NK-92 treated with Interleukin-12 subunit alpha and Interleukin-12 subunit beta, amount 100 ng/mL, for 24 hours (cell line): Measurements from ENCODE around the gene KCNC3.

Source experiments
- DNase-seq: peaks from one replicate; lab custom pipeline; 2025; lab: John Stamatoyannopoulos, UW

KCNC3 gene

GRCh38 chr19:50310759-50311465 is 18.3 kb downstream of the KCNC3 start:
- no peak for DNase-seq

DNA sequence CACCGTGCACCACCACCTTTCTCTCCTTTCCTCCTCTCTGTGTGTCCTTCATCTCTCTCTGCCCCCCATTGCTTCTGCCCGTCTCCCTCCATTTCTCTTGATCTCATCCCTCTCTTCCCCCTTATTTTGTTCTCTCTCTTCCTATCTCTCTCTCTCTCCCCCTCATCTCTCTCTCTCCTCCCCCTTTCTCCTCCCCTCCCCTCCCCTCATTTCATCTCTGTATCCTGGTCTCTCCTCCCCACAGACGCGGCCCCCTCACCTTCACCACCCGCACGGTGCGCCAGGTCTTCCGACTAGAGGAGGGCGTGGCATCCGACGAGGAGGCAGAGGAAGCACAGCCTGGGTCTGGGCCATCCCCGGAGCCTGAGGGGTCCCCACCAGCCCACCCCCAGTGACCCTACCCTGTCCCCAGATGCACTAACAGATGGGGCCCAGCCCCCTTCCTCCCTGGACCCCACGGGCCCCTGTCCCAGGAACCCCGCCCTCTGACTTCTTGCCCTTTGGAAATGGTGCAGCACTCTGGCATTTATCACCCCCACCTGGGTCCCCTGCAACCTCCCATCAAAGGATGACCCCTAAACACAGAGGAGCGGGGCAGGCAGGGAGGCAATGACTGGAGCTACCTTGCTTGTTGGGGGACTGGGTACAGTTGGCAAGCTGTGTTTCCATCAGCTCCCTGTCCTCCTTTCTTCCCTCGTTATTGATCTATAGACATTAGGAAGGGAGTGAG is 19.6 kb downstream of the KCNC3 start:
- no peak for DNase-seq

GRCh38 chr19:50308991-50309390 is 20.2 kb downstream of the KCNC3 start:
- no peak for DNase-seq

GRCh38 chr19:50303558-50303957 is 25.6 kb downstream of the KCNC3 start:
- no peak for DNase-seq

DNA sequence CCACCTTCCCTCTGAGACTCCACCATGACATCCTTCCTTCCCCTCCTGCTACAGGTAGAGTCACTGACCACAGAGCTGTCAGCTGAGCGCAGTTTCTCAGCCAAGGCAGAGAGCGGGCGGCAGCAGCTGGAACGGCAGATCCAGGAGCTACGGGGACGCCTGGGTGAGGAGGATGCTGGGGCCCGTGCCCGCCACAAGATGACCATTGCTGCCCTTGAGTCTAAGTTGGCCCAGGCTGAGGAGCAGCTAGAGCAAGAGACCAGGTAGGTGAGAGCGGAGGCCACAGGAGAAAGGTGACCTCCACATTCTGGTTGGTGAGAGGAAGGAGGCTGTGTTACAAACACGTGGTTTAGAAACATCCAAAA is 27.6 kb downstream of the KCNC3 start:
- DNase-seq = no peak

GRCh38 chr19:50300814-50301606 is 28.2 kb downstream of the KCNC3 start:
- DNase-seq = peak; percentile 27

DNA sequence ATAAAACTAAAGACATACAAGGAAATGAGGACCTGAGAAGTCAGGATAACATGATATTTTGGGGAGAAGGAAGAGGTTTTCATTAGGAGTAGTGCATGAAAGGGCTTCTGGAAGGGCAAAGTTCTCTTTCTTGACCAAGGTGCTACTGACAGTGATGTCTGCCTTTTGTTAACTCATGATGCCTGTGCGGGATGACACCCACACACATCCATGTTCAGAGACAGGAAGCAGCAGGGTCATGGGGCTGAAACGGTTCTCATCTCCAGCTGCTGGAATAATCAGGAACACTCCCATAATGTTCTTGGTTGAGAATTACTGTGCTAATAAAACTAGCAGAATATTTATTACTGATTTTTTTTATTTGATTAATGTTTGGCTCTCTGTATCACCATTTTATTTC is 29.1 kb downstream of the KCNC3 start:
- DNase-seq = no peak

GRCh38 chr19:50293263-50294004 is 35.7 kb downstream of the KCNC3 start:
- DNase-seq = no peak

DNA sequence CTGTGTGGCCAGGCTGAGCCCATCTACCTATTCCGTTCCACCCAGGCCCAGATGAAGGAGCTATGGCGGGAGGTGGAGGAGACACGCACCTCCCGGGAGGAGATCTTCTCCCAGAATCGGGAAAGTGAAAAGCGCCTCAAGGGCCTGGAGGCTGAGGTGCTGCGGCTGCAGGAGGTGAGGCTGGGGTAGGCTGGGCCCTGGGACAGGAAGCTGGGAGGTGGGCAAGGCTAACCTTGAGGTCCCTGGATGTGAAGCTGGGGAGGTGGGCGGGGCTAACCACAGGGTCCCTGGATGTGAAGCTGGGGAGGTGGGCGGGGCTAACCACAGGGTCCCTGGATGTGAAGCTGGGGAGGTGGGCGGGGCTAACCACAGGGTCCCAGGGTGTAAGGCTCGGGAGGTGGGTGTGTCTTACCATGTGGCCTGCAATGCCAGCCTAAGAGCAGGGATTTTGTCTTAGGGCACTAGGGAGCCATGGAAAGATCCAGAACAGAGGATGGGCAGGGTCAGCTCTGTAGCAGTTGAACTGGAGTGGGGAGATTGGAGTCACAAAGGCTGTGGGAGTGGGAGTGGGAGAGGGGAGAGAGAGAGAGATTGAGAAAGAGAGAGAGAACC is 36.9 kb downstream of the KCNC3 start:
- DNase-seq = no peak

DNA sequence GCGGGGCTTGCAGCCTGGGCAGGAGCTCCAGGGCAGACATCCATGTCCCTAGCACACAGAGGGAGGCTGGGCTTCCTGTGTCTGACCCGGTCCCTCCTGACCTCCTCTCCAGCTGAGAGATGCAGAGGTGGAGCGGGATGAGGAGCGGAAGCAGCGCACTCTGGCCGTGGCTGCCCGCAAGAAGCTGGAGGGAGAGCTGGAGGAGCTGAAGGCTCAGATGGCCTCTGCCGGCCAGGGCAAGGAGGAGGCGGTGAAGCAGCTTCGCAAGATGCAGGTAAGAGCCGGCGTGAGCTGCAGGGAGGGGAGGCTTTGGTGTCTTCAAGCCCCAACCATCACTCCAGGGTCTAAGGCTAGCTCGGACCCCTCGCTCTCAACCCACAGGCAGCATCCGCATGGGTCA is 38.4 kb downstream of the KCNC3 start:
- DNase-seq = no peak

DNA sequence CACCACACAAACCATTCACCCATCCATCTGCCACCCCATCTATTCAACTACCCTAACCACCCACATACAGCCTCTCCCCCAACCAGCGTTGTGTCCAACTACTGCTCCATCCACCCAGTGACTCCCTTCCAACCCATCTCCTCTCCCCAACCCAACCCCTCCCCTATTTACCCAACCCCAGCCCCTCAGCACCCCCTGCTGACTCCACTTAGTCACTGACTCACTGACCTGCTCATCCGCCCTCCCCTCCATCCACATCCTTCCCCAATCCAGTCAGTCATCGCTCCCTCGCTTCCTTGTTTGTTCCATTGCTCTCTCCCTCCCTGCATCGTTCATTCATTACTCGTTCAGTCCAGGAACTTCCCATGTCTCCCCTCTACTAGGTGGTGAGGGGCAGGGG is 39.2 kb downstream of the KCNC3 start:
- no peak for DNase-seq

- DNase-seq = no peak
Observed at GRCh38 chr19:50288954-50289353, 40.2 kb downstream of the KCNC3 start.

- DNase-seq = no peak
Observed at GRCh38 chr19:50287331-50287730, 41.8 kb downstream of the KCNC3 start.

- DNase-seq = no peak
Observed at GRCh38 chr19:50286443-50286842, 42.7 kb downstream of the KCNC3 start.

GRCh38 chr19:50285833-50286232 is 43.3 kb downstream of the KCNC3 start:
- no peak for DNase-seq

DNA sequence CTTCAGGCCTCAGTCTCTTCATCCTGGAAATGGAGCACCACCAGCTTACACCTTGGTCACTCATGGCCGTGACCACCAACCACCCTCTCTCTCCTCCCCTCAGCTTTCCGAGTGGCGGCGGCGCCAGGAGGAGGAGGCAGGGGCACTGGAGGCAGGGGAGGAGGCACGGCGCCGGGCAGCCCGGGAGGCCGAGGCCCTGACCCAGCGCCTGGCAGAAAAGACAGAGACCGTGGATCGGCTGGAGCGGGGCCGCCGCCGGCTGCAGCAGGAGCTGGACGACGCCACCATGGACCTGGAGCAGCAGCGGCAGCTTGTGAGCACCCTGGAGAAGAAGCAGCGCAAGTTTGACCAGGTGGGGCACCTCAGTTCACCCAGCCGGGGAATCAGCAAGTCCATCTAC is 47.7 kb downstream of the KCNC3 start:
- DNase-seq = no peak

GRCh38 chr19:50280983-50281382 is 48.2 kb downstream of the KCNC3 start:
- no peak for DNase-seq

- no peak for DNase-seq
Observed at GRCh38 chr19:50280074-50280473, 49.1 kb downstream of the KCNC3 start.

DNA sequence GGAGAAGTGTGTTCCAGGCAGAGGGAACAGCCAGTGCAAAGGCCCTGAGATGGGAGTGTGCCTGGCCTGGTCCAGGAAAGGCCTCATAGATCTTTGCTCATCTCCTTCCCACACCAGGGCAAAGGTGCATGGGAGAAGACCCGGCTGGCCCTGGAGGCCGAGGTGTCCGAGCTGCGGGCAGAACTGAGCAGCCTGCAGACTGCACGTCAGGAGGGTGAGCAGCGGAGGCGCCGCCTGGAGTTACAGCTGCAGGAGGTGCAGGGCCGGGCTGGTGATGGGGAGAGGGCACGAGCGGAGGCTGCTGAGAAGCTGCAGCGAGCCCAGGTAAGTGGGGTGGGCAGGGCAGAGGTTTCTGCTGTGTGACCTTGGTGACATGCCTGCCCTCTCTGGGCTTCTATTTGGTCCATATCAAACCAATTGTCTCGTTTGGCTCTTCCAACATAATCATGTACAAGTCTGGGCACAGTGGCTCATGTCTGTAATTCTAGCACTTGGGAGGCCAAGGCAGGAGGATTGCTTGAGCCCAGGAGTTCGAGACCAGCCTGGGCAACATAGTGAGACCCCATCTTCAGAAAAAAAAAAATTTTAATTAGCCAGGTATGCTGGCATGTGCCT is 51.1 kb downstream of the KCNC3 start:
- DNase-seq = no peak

DNA sequence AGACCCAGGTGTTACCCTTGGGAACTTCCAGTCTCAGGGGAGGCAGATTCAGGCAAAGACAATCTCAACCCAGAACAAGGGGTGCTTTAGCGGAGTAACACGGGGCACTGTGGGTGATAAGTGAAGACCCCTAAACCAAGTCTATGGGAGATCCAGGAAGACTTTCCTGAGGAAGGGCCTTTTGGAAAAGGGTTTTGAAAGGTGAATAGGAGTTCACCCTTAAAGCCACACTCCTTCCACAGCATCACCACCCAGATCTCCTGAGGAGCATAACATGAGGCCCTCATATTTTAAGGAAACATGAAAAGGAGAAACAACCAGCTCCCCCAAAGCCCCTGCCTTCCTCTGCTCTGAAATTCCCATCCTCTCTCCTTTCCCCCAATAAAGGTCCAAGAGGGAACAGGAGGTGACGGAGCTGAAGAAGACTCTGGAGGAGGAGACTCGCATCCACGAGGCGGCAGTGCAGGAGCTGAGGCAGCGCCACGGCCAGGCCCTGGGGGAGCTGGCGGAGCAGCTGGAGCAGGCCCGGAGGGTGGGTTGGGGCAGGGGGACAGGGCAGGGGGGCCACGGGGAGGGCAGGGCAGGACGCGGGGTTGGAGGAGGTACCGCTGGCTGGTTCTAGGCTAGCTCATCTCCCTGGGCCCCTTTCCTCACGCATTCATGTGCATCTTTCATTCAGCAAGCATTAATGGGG is 52.7 kb downstream of the KCNC3 start:
- DNase-seq = no peak
